Peyer's patch (tissue), 4 donors: ENCODE measurements around the gene ABCF1. TPM values are rescaled to one million over a fixed set of nuclear protein-coding genes. Genes with fewer than 3 reads are reported as not detected.
A peak's percentile ranks its signal among the peaks of the same experiment; 100 is the strongest.

ENCODE experiments used
- DNase-seq, 3 donors: peaks; one replicate each; pipeline ENCODE4 v3.0.0-alpha.2; 2017 to 2019
- H3K27ac ChIP-seq, 4 donors: fragments of 200-600 bp; sonication (generic); one replicate each; pipeline ENCODE4 v1.5.1; 2016 to 2019
- H3K27me3 ChIP-seq, 2 donors: fragments of 200-600 bp; sonication (generic); one replicate each; pipeline ENCODE4 v1.5.1; 2019
- H3K36me3 ChIP-seq, 3 donors: fragments of 200-600 bp; sonication (generic); one replicate each; pipeline ENCODE4 v1.5.1; 2016 to 2019
- H3K4me1 ChIP-seq, 4 donors: fragments of 200-600 bp; sonication (generic); one replicate each; pipeline ENCODE4 v1.5.1; 2016 to 2019
- H3K4me3 ChIP-seq, 4 donors: fragments of 200-600 bp; sonication (generic); 1 replicate in 3 of 4; 2 replicates in 1 of 4; pipeline ENCODE4 v1.5.1; 2016 to 2019; ENCODE audit warnings: mild to moderate bottlenecking in 1 of 4
- H3K9me3 ChIP-seq, 4 donors: fragments of 200-600 bp; sonication (generic); one replicate each; pipeline ENCODE4 v1.5.1; 2016 to 2019; ENCODE audit warnings: mild to moderate bottlenecking in 1 of 4
- CTCF ChIP-seq, 6 experiments: fragments of 450-650 bp in 4 of 6; fragments of 200-600 bp in 2 of 6; sonication (generic) in 1 of 6; IDR thresholded peaks; one replicate each; pipeline ENCODE4 v1.5.1; 2017 to 2019; ENCODE audit warnings: antibody characterized with exemption in 6 of 6, mild to moderate bottlenecking in 3 of 6, moderate library complexity in 1 of 6
- POLR2A ChIP-seq, 2 donors: fragments of 450-650 bp; IDR thresholded peaks; one replicate each; pipeline ENCODE4 v1.5.1; 2017; ENCODE audit warnings: antibody characterized with exemption in 2 of 2, mild to moderate bottlenecking in 2 of 2, moderate library complexity in 2 of 2
- total RNA-seq, 4 donors: library from RNA; depleted of rRNA; stranded (reverse); fragments of >200 nt; gene quantifications; one replicate each; pipeline ENCODE4 v1.1.0, GENCODE V29; 2016

The ABCF1 gene
- total RNA-seq, 4 donors from 2014 or later, result 38.6 to 328 (median 45.2) TPM

GRCh38 chr6:30612687-30613248 is 41.5 kb downstream of the ABCF1 start:
- Histone ChIP-seq H3K4me3 (no peak overlapping the region), H3K27ac (peak overlapping the region in 3 of 4 donors; percentile 23 to 87 (median 23)), H3K9me3 (no peaks in the 10 kb centered on the region), H3K27me3 (no peaks in the 10 kb centered on the region), H3K4me1 (peaks cover 0 to 33% (median 5%) of the 10 kb centered on the region in 4 donors), H3K36me3 (peaks cover 0 to 35% (median 2%) of the 10 kb centered on the region in 3 donors)
- DNase-seq, result no peak
- TF ChIP-seq CTCF (IDR thresholded peaks at IDR 0.05), result no peak
- peak in 1 of 2 donors; percentile 5 for TF ChIP-seq POLR2A (IDR thresholded peaks at IDR 0.05)

- Histone ChIP-seq H3K27ac (peak overlapping the region in 3 of 4 donors; percentile 23 to 97 (median 87)), H3K9me3 (no peaks in the 10 kb centered on the region), H3K4me1 (peaks cover 0 to 35% (median 6%) of the 10 kb centered on the region in 4 donors), H3K27me3 (no peaks in the 10 kb centered on the region), H3K36me3 (peaks cover 0 to 28% (median 2%) of the 10 kb centered on the region in 3 donors), H3K4me3 (peak overlapping the region in 1 of 4 donors; percentile 86)
- TF ChIP-seq CTCF (IDR thresholded peaks at IDR 0.05) (no peak), POLR2A (IDR thresholded peaks at IDR 0.05) (no peak)
- DNase-seq, result no peak
Measured at GRCh38 chr6:30613251-30614043, 42.2 kb downstream of the ABCF1 start.

- peak overlapping the region in 3 of 4 donors; percentile 70 to 86 (median 76) for H3K4me3 ChIP-seq
- no peaks in the 10 kb centered on the region for H3K9me3 ChIP-seq
- DNase-seq, result no peak
- H3K36me3 ChIP-seq, result peaks cover 0 to 20% (median 0%) of the 10 kb centered on the region in 3 donors
- H3K27me3 ChIP-seq, result no peaks in the 10 kb centered on the region
- peaks cover 0 to 41% (median 9%) of the 10 kb centered on the region in 4 donors for H3K4me1 ChIP-seq
- H3K27ac ChIP-seq, result peak overlapping the region; percentile 87 to 97 (median 92)
- TF ChIP-seq POLR2A (IDR thresholded peaks at IDR 0.05) (peak in 1 of 2 donors; percentile 30), CTCF (IDR thresholded peaks at IDR 0.05) (no peak)
Measured at GRCh38 chr6:30614044-30614842, 43.0 kb downstream of the ABCF1 start.

- peak; percentile 64 to 95 (median 84) for DNase-seq
- no peak for TF ChIP-seq CTCF (IDR thresholded peaks at IDR 0.05)
- TF ChIP-seq POLR2A (IDR thresholded peaks at IDR 0.05), result peak; percentile 29 to 95
- H3K9me3 ChIP-seq, result no peaks in the 10 kb centered on the region
- H3K4me1 ChIP-seq, result peaks cover 0 to 41% (median 9%) of the 10 kb centered on the region in 4 donors
- H3K27me3 ChIP-seq, result no peaks in the 10 kb centered on the region
- H3K27ac ChIP-seq, result peak overlapping the region; percentile 87 to 97 (median 92)
- H3K36me3 ChIP-seq, result peaks cover 0 to 19% (median 0%) of the 10 kb centered on the region in 3 donors
- H3K4me3 ChIP-seq, result peak overlapping the region; percentile 70 to 86 (median 76)
Measured at GRCh38 chr6:30614843-30615218, 43.6 kb downstream of the ABCF1 start.

- DNase-seq, result no peak
- peak overlapping the region; percentile 70 to 86 (median 76) for H3K4me3 ChIP-seq
- peaks cover 0 to 22% (median 0%) of the 10 kb centered on the region in 3 donors for H3K36me3 ChIP-seq
- peak overlapping the region; percentile 87 to 97 (median 92) for H3K27ac ChIP-seq
- no peaks in the 10 kb centered on the region for H3K9me3 ChIP-seq
- H3K4me1 ChIP-seq, result peaks cover 0 to 37% (median 9%) of the 10 kb centered on the region in 4 donors
- no peaks in the 10 kb centered on the region for H3K27me3 ChIP-seq
- no peak for TF ChIP-seq CTCF (IDR thresholded peaks at IDR 0.05)
- peak in 1 of 2 donors; percentile 33 for TF ChIP-seq POLR2A (IDR thresholded peaks at IDR 0.05)
Measured at GRCh38 chr6:30615219-30615957, 44.1 kb downstream of the ABCF1 start.
